HG03196 (cell line): ENCODE data around the gene GDF11.

Experiments used
- ATAC-seq: cut with Tn5 transposase; IDR thresholded peaks from one replicate; pipeline ENCODE4 v1.9.1; 2021; ENCODE audit not compliant: unreplicated experiment

The GDF11 gene

GRCh38 chr12:55706568-55707218 is 36.2 kb upstream of the GDF11 start:
- no peak for ATAC-seq

- ATAC-seq = no peak
Observed at GRCh38 chr12:55707219-55707671, 35.7 kb upstream of the GDF11 start.

GRCh38 chr12:55707841-55708694 is 34.9 kb upstream of the GDF11 start, which contains the start of gene ITGA7:
ITGA7 (minus strand) TSS chr12:55707904; CDS start chr12:55707682, 222 bp downstream.
- ATAC-seq = no peak

GRCh38 chr12:55708695-55709233 is 34.2 kb upstream of the GDF11 start:
- no peak for ATAC-seq

GRCh38 chr12:55711786-55712553 is 31.0 kb upstream of the GDF11 start:
- no peak for ATAC-seq

- no peak for ATAC-seq
Observed at GRCh38 chr12:55712700-55713415, 30.1 kb upstream of the GDF11 start.

- ATAC-seq = no peak
Observed at GRCh38 chr12:55713721-55714120, 29.2 kb upstream of the GDF11 start.

- ATAC-seq = no peak
Observed at GRCh38 chr12:55715169-55715764, 27.7 kb upstream of the GDF11 start.

GRCh38 chr12:55715833-55716581 is 26.9 kb upstream of the GDF11 start, which contains the start of gene BLOC1S1:
BLOC1S1 (plus strand) TSS chr12:55716046; CDS start chr12:55716052, 6 bp downstream.
- peak; percentile 91 for ATAC-seq

GRCh38 chr12:55716582-55716957 is 26.4 kb upstream of the GDF11 start:
- ATAC-seq = no peak

GRCh38 chr12:55717011-55718007 is 25.6 kb upstream of the GDF11 start:
- no peak for ATAC-seq

- ATAC-seq = no peak
Observed at GRCh38 chr12:55718015-55718414, 24.9 kb upstream of the GDF11 start.

GRCh38 chr12:55718624-55719275 is 24.2 kb upstream of the GDF11 start:
- ATAC-seq = no peak

GRCh38 chr12:55719371-55719770 is 23.6 kb upstream of the GDF11 start:
- ATAC-seq = no peak

GRCh38 chr12:55720071-55720564 is 22.8 kb upstream of the GDF11 start, which contains the start of gene RDH5:
RDH5 (plus strand) TSS chr12:55720393; CDS start chr12:55721185, 792 bp downstream.
- ATAC-seq = no peak

- ATAC-seq = no peak
Observed at GRCh38 chr12:55720894-55721444, 22.0 kb upstream of the GDF11 start.
